ENCODE measurements around the gene VPS37C.
"Not testable (repeated sequence)": the region's sequence is repeated elsewhere in the genome, so short reads cannot be mapped to it uniquely, and the experiment has no call there.

Gene VPS37C

GRCh38 chr11:61161190-61162091 lies at the start of gene VPS37C:
TSS of gene VPS37C (minus strand) at chr11:61161426. CDS start at chr11:61138829, 22,597 bp downstream.
- peak; percentile 92 for DNase-seq

DNA sequence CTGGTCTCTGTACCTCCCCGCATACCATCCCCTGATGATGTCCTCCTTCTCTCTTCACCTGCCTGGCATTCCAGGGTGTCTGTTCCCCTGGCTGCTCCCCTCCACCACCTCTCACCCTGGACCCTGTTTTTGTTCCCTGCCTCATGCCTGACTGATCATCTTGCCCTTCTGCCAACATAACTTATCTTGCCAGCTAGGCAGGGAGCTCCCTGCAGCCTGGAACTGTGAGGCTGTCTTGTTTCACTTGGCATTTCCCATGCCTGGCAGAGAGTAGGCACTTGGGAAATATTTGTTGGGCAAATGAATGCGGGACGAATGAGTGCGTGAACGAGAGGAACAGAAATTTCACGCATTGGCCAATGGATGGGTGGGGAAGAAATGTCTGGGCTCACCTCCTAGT lies 49.4 kb upstream of the VPS37C start:
- not testable (repeated sequence) for DNase-seq

DNA sequence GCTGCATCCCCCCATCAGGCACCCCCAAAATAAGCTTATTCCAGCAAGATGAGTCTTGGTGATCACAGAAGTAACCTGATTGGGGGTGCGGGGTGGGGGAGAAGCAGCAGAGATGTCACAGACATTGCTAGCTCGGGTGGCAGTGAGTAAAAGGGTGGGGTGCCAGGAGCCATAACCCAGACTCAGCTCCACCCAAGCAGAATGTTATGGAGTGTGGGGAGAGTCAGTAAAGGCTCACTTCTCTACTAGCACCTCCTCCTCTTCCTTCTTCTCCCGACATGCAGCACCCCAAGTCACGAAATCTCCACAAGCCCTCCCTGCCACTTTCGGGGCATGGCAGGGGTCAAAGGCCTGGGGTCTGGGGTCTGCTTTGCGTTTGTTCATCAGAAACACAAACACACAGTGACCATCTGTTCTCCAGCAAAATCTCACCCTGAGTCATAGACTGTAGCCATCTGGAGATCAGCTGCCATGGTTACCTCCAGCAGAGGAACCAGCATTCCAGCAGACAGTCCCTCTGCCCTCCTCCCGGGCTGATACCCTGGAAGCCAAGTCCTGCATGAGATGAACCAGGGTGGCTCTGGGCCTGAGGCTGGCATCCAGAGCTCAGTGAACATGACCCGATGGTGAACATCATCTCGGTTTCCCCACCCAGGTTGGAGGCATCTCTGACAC lies 46.5 kb upstream of the VPS37C start:
- DNase-seq, result not testable (repeated sequence)

GRCh38 chr11:61204502-61205059 lies 43.4 kb upstream of the VPS37C start:
- not testable (repeated sequence) for DNase-seq

- not testable (repeated sequence) for DNase-seq
These were observed 42.6 kb upstream of the VPS37C start for GRCh38 chr11:61203873-61204272.

DNA sequence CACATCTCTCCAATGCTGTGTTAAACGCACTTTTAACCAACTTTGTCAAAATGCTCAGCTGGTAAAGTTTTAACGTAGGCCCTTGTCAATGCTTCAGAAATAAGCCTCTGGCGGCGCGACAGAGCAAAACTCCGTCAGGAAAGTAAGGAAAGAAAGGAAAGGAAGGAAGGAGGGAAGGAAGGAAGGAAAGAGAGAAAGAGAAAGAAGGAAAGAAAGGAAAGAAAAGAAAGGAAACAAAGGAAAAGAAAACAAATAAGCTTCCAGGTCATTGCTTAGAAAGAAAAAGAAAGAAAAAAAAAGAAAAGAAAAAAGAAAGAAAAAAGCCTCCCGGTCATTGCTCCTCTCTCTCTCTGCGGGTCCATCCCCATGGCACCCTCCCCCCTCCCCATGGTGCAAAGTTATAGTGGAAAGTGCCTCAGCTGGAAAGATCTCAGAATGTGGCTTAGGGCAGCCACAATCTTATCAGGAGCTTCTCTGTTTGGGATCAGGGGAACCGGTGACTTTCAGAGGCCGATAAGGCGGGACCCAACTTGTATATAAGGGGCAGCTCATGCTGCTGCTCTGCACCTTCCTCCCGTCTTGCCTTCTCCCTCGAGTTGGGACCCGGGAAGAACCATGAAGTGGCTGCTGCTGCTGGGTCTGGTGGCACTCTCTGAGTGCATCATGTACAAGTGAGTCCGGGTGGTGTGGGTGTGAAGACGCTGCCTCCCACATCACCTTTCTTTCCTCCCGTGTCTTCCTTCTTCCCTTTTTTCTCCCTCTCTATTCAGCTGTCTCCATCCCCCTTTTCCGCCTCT lies 41.9 kb upstream of the VPS37C start, which contains the start of gene PGA3:
PGA3 (plus strand) TSS at position 566 of the 797 bp plus-strand sequence; CDS start at position 616, 50 bp downstream.
- DNase-seq, result not testable (repeated sequence)

- DNase-seq, result no peak
These were observed 40.2 kb upstream of the VPS37C start for GRCh38 chr11:61201476-61201875.

- no peak for DNase-seq
These were observed 37.8 kb upstream of the VPS37C start for GRCh38 chr11:61198948-61199523.

DNA sequence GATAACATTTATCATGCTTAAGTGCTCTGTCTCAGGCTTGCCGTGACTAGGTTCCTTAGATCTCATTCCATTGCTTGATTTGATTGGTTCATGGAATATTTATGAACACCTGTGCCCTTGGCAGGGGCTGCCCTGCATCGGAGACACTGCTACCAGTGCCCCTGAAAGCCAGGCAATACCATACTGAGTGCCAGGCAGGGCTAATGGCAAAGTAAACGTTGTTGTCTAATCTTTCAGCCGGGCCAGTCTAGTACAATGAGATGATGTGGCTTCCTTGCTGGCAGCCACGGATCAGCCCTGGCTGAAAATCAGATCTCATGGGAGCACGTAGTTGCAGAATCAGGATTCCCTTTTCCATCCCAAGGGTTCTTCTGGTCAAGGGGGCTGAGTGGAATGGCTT lies 37.1 kb upstream of the VPS37C start:
- no peak for DNase-seq

GRCh38 chr11:61195719-61196118 lies 34.5 kb upstream of the VPS37C start:
- no peak for DNase-seq

GRCh38 chr11:61194981-61195695 lies 33.9 kb upstream of the VPS37C start:
- no peak for DNase-seq

- DNase-seq, result no peak
These were observed 33.0 kb upstream of the VPS37C start for GRCh38 chr11:61194169-61194671.

DNA sequence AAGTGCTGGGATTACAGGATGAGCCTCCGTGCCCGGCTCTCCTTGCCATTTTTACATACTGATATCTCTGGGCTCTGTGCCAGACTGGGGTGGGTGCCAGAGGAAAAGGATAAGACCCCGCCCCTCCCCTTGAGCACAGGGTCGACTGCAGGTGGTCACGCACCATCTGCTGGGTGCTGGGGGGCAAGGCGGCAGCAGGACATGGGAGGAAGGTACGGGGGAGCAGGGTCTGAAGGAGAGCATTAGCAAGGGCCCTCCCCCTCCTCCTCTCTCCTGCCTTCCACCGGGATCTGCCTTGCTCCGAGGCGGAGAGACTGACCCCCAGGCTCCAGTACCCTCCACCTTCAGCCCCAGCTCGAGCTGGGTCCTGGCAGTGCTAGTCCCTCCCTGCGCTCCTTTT lies 32.4 kb upstream of the VPS37C start:
- DNase-seq, result no peak

GRCh38 chr11:61189933-61190332 lies 28.7 kb upstream of the VPS37C start:
- DNase-seq, result no peak

- peak; percentile 79 for DNase-seq
These were observed 26.4 kb upstream of the VPS37C start for GRCh38 chr11:61187505-61188130.

GRCh38 chr11:61186504-61186903 lies 25.3 kb upstream of the VPS37C start:
- DNase-seq, result no peak

DNA sequence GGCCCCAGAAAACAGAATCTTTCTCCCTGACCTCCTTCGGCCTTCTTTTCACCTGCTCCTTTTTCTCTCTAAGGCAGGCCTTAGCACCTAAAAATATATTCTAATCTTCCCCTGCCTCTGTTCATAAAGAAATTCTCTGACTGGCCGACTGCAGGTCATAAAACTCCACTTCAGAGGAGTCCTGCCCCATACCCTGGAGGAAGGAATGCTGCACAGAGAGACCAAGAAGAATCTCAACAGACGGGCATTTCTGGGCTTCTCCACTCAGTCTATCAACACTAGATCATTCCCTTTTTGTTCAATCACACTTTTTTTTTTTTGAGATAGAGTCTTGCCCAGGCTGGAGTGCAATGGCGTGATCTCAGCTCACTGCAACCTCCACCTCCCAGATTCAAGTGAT lies 22.4 kb upstream of the VPS37C start:
- DNase-seq, result no peak

- no peak for DNase-seq
These were observed 20.3 kb upstream of the VPS37C start for GRCh38 chr11:61181489-61181888.

DNA sequence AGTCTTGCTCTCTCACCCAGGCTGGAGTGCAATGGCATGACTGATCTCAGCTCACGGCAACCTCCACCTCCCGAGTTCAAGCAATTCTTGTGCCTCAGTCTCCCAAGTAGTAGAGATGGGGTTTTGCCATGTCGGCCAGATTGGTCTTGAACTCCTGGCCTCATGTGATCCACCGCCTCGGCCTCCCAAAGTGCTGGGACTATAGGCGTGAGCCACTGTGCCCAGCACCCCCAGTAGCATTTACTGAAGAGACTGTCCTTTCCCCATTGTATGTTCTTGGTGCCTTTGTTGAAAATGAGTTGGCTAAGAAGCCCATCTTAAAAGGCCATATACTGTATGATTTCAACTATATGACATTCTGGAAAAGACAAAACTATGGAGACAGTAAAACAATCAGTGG lies 19.0 kb upstream of the VPS37C start:
- not testable (repeated sequence) for DNase-seq

DNA sequence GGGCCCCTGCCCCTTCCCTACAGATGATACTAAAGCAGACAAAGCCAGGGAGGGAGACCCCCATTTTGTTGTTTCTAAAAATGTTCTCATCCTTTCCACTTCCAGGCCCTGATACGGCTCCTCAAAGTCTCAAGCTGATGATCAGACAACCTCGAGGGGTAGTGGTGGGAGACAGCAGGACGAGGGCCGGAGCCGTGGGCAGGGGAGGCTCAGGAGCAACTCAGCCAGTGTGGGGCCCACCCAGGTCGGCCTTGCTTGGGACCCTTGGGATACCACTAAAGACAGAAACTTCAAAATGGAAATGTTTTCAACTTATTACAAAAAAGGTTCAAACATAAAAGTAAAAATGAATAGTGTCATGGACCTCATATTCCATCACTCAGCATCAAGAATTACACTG lies 15.2 kb upstream of the VPS37C start:
- DNase-seq, result no peak

GRCh38 chr11:61174949-61175348 lies 13.7 kb upstream of the VPS37C start:
- DNase-seq, result no peak
